Panc1 (cell line): ENCODE results near the gene PADI3.

ENCODE experiments used
- POLR2AphosphoS5 ChIP-seq: IDR thresholded peaks from 2 replicates; pipeline ENCODE4 v1.6.1; 2012; ENCODE audit warnings: mild to moderate bottlenecking, low read depth, low read length, moderate library complexity
- TF ChIP-seq, protein P1 (sequence below): fragments of 450-650 bp; IDR thresholded peaks from 2 replicates; pipeline ENCODE4 v1.5.1; 2017; ENCODE audit warnings: mild to moderate bottlenecking
- TF ChIP-seq, protein P2 (sequence below), 2 experiments: IDR thresholded peaks; 2 replicates each; pipeline ENCODE4 v1.6.1; 2011 to 2012; ENCODE audit warnings: low read depth in 2 of 2, control low read depth in 1 of 2, low read length in 1 of 2, mild to moderate bottlenecking in 1 of 2, moderate library complexity in 1 of 2; ENCODE audit not compliant: insufficient read depth in 1 of 2

DNA sequence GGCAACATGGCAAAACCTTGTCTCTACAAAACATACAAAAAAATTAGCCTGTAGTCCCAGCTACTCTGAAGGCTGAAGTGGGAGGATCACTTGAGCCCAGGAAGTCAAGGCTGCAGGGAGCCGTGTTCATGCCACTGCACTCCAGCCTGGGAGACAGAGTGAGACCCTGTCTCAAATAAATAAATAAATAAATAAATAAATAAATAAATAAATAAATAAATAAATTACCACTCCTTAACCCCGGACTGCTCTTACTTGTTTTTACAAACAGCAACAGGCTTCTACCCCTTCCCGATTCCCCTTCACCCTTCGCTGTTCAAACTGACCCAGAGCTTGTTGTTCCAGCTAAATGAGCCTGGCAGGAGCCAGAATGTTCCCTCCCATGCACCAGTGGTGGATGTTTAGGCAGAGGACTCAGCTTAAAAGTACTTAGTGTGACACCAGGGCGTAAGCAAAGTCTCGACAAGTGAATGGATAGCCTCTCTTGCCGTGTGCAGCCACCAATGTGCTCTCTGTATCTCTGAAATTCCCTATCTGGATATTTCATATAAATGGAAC, 21.5 kb upstream of the PADI3 start:
- TF ChIP-seq, protein P1, sequence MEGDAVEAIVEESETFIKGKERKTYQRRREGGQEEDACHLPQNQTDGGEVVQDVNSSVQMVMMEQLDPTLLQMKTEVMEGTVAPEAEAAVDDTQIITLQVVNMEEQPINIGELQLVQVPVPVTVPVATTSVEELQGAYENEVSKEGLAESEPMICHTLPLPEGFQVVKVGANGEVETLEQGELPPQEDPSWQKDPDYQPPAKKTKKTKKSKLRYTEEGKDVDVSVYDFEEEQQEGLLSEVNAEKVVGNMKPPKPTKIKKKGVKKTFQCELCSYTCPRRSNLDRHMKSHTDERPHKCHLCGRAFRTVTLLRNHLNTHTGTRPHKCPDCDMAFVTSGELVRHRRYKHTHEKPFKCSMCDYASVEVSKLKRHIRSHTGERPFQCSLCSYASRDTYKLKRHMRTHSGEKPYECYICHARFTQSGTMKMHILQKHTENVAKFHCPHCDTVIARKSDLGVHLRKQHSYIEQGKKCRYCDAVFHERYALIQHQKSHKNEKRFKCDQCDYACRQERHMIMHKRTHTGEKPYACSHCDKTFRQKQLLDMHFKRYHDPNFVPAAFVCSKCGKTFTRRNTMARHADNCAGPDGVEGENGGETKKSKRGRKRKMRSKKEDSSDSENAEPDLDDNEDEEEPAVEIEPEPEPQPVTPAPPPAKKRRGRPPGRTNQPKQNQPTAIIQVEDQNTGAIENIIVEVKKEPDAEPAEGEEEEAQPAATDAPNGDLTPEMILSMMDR, result no peak
- TF ChIP-seq, protein P2, sequence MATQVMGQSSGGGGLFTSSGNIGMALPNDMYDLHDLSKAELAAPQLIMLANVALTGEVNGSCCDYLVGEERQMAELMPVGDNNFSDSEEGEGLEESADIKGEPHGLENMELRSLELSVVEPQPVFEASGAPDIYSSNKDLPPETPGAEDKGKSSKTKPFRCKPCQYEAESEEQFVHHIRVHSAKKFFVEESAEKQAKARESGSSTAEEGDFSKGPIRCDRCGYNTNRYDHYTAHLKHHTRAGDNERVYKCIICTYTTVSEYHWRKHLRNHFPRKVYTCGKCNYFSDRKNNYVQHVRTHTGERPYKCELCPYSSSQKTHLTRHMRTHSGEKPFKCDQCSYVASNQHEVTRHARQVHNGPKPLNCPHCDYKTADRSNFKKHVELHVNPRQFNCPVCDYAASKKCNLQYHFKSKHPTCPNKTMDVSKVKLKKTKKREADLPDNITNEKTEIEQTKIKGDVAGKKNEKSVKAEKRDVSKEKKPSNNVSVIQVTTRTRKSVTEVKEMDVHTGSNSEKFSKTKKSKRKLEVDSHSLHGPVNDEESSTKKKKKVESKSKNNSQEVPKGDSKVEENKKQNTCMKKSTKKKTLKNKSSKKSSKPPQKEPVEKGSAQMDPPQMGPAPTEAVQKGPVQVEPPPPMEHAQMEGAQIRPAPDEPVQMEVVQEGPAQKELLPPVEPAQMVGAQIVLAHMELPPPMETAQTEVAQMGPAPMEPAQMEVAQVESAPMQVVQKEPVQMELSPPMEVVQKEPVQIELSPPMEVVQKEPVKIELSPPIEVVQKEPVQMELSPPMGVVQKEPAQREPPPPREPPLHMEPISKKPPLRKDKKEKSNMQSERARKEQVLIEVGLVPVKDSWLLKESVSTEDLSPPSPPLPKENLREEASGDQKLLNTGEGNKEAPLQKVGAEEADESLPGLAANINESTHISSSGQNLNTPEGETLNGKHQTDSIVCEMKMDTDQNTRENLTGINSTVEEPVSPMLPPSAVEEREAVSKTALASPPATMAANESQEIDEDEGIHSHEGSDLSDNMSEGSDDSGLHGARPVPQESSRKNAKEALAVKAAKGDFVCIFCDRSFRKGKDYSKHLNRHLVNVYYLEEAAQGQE (IDR thresholded peaks at IDR 0.05; ENCODE audit: insufficient read depth in 1 of 2, low read depth in 2 of 2, low read length in 1 of 2), result no peak
- no peak for TF ChIP-seq POLR2AphosphoS5
